B cell (primary cell): ENCODE measurements around the gene TMEM221. TPM values are rescaled to one million over a fixed set of nuclear protein-coding genes. Genes with fewer than 3 reads are reported as not detected.

ENCODE experiments used
- ATAC-seq: fragments of 200-7000 bp; cut with Tn5 transposase; one replicate; pipeline ENCODE4 v1.10.0; 2021; ENCODE audit warnings: low read depth, mild to moderate bottlenecking, moderate number of reproducible peaks, moderate library complexity
- CTCF ChIA-PET: fragments of 350-600 bp; sonication (Branson Sonifier 250); formaldehyde crosslinking; loops from one replicate; lab custom pipeline; 2021; ENCODE audit warnings: antibody characterized with exemption, inconsistent platforms; lab: Charles Lee
- POLR2A ChIA-PET: fragments of 350-600 bp; sonication (Branson Sonifier 250); formaldehyde crosslinking; loops from one replicate; lab custom pipeline; 2021; ENCODE audit warnings: antibody characterized with exemption; lab: Charles Lee
- DNase-seq: peaks from one replicate; pipeline ENCODE4 v3.0.0; 2013
- H2AFZ ChIP-seq: 2 replicates; pipeline ENCODE4 v1.6.1; 2012; ENCODE audit warnings: mild to moderate bottlenecking, low read depth, low read length; ENCODE audit not compliant: insufficient read depth, poor library complexity, severe bottlenecking
- H3K27ac ChIP-seq, 2 donors: 1 replicate in 1 of 2; 2 replicates in 1 of 2; pipeline ENCODE4 v1.5.1; 2012 to 2013; ENCODE audit warnings: low read length in 2 of 2, mild to moderate bottlenecking in 2 of 2, moderate library complexity in 1 of 2
- H3K27me3 ChIP-seq, 4 experiments: fragments of 200-600 bp in 1 of 4; sonication (generic) in 1 of 4; replicated peaks in 1 of 4; 1 replicate in 2 of 4; 2 replicates in 2 of 4; pipeline versions ENCODE4 v1.6.1 to v1.7.0; 2013 to 2016; ENCODE audit warnings: low read length in 3 of 4, mild to moderate bottlenecking in 2 of 4, mixed read lengths in 1 of 4, moderate library complexity in 1 of 4; ENCODE audit not compliant: insufficient read depth in 4 of 4, control insufficient read depth in 3 of 4; ENCODE audit errors: control extremely low read depth in 1 of 4
- H3K36me3 ChIP-seq, 2 experiments: replicated peaks in 1 of 2; 1 replicate in 1 of 2; 2 replicates in 1 of 2; pipeline versions ENCODE4 v1.6.1 to v1.7.1; 2013; ENCODE audit warnings: low read length in 1 of 2; ENCODE audit not compliant: insufficient read depth in 2 of 2, control insufficient read depth in 1 of 2; ENCODE audit errors: control extremely low read depth in 1 of 2, extremely low read depth in 1 of 2
- H3K4me1 ChIP-seq, 2 donors: fragments of 200-600 bp in 1 of 2; sonication (generic) in 1 of 2; 1 replicate in 1 of 2; 2 replicates in 1 of 2; pipeline versions ENCODE4 v1.5.1 to v1.6.1; 2013 to 2017; ENCODE audit warnings: low read length in 2 of 2; ENCODE audit not compliant: control insufficient read depth in 2 of 2, insufficient read depth in 2 of 2
- H3K4me2 ChIP-seq: replicated peaks from 2 replicates; pipeline ENCODE3; 2012; ENCODE audit warnings: mild to moderate bottlenecking, low read depth, low read length; ENCODE audit not compliant: poor library complexity, severe bottlenecking
- H3K4me3 ChIP-seq, 5 experiments: fragments of 200-600 bp in 1 of 5; sonication (generic) in 1 of 5; 1 replicate in 3 of 5; 2 replicates in 2 of 5; pipeline versions ENCODE4 v1.5.1 to v1.7.0; 2011 to 2016; ENCODE audit warnings: low read length in 4 of 5, mild to moderate bottlenecking in 4 of 5, low read depth in 2 of 5, control low read depth in 1 of 5, moderate library complexity in 1 of 5; ENCODE audit not compliant: insufficient read depth in 1 of 5; ENCODE audit errors: control extremely low read depth in 1 of 5, extremely low read depth in 1 of 5
- H3K79me2 ChIP-seq: fragments of 200-600 bp; sonication (generic); one replicate; pipeline ENCODE4 v1.6.0; 2016; ENCODE audit warnings: low read length; ENCODE audit not compliant: control insufficient read depth, insufficient read depth
- H3K9ac ChIP-seq: fragments of 200-600 bp; sonication (generic); 2 replicates; pipeline ENCODE4 v1.6.1; 2017; ENCODE audit warnings: mild to moderate bottlenecking, low read length, moderate library complexity
- H3K9me3 ChIP-seq, 3 donors: one replicate each; pipeline versions ENCODE4 v1.6.1 to v1.7.1; 2013; ENCODE audit warnings: low read length in 2 of 3; ENCODE audit not compliant: control insufficient read depth in 2 of 3, insufficient read depth in 1 of 3; ENCODE audit errors: control extremely low read depth in 1 of 3
- H4K20me1 ChIP-seq: 2 replicates; pipeline ENCODE4 v1.6.0; 2012; ENCODE audit warnings: mild to moderate bottlenecking, low read length; ENCODE audit not compliant: insufficient read depth, control insufficient read depth, poor library complexity, severe bottlenecking
- H3K27ac Mint-ChIP-seq: one replicate; pipeline ENCODE4 v1.8.0; 2021; ENCODE audit warnings: mixed read lengths
- H3K27me3 Mint-ChIP-seq: one replicate; pipeline ENCODE4 v1.8.0; 2021; ENCODE audit warnings: mixed read lengths
- H3K4me1 Mint-ChIP-seq: one replicate; pipeline ENCODE4 v1.8.0; 2021; ENCODE audit warnings: mixed read lengths
- H3K4me3 Mint-ChIP-seq: one replicate; pipeline ENCODE4 v1.8.0; 2021; ENCODE audit warnings: mixed read lengths
- H3K9me3 Mint-ChIP-seq: one replicate; pipeline ENCODE4 v1.8.0; 2022; ENCODE audit warnings: mixed read lengths; ENCODE audit not compliant: insufficient read depth
- CTCF ChIP-seq: fragments of 200-600 bp; IDR thresholded peaks from one replicate; pipeline ENCODE4 v1.8.0; 2022; ENCODE audit warnings: antibody characterized with exemption, mild to moderate bottlenecking
- EZH2 ChIP-seq: IDR thresholded peaks from 2 replicates; pipeline ENCODE4 v1.6.1; 2012; ENCODE audit warnings: borderline replicate concordance, low read depth, mild to moderate bottlenecking, moderate library complexity, low read length; ENCODE audit not compliant: insufficient read depth, poor library complexity, severe bottlenecking
- WGBS: methylation state at CpG from one replicate; pipeline ENCODE4 v1.1.5; 2013; ENCODE audit warnings: missing lambda C conversion rate; ENCODE audit not compliant: insufficient coverage; 5-methylcytosine and 5-hydroxymethylcytosine counted together
- intact Hi-C: fragments of 100-400 bp; cut with micrococcal nuclease; formaldehyde crosslinking; loops from one replicate; pipeline ENCODE4 v1.10.0; 2022
- polyA plus RNA-seq: library from polyadenylated mRNA; depleted of rRNA; stranded (reverse); fragments of >200 nt; gene quantifications from 2 replicates; pipeline ENCODE4 v1.2.3, GENCODE V29; 2012
- total RNA-seq, 2 donors: library from RNA; stranded (reverse); fragments of 120-200 nt in 1 of 2; gene quantifications; 1 replicate in 1 of 2; 2 replicates in 1 of 2; pipeline versions ENCODE4 v1.2.3 to v1.2.4, GENCODE V29; 2013 to 2022

Gene TMEM221
- total and polyA plus RNA-seq, 2 donors (not counting 1 experiment from before 2014, with no cell fraction given): not detected

DNA sequence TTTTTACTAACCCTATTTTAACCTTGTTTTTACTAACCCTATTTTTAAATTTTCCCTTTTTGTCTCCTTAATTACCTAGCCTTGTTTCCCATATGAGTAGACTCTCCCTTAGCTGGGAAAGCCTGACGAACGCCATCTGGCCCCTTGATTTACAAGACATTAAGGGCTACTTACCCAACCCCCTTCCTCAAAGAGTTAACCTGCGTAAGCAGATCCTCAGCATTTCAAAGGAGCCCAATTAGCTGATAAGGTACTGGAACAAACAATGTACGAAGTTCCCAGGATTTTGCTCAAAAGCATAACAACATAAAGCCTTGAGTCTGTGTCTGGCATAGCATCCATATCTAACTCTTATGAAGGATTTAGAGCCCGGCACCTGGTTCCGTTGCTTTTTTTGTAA is 33.3 kb downstream of the TMEM221 start:
- ATAC-seq: no peak
- H3K9ac ChIP-seq: no peak overlapping the region
- H3K79me2 ChIP-seq: peaks cover 13% of the 10 kb centered on the region
- no peaks in the 10 kb centered on the region for H3K9me3 Mint-ChIP-seq
- no peak overlapping the region for H3K4me3 ChIP-seq
- no peaks in the 10 kb centered on the region for H3K27me3 ChIP-seq
- H3K4me1 ChIP-seq: peaks cover 5 to 8% of the 10 kb centered on the region in 2 donors
- TF ChIP-seq CTCF (no peak), EZH2 (no peak)
- ChIA-PET POLR2A (no interaction called here), CTCF (interaction anchor here (1.0 kb wide), 1 partner anchor 12 kb away, joined by 4 read pairs; no protein-coding TSS in a partner anchor)
- H3K4me2 ChIP-seq: no peak overlapping the region
- H3K4me1 Mint-ChIP-seq: peaks cover 11% of the 10 kb centered on the region
- no peak overlapping the region for H3K27ac ChIP-seq
- no peak overlapping the region for H2AFZ ChIP-seq
- DNase-seq: no peak
- no peak overlapping the region for H3K27ac Mint-ChIP-seq
- intact Hi-C loops: no loop called here
- H3K9me3 ChIP-seq: no peaks in the 10 kb centered on the region
- 98% methylated on average over 4 of the region's 6 CpGs for WGBS
- no peaks in the 10 kb centered on the region for H4K20me1 ChIP-seq
- peaks cover 0 to 22% of the 10 kb centered on the region in 2 experiments for H3K36me3 ChIP-seq
- H3K4me3 Mint-ChIP-seq: no peak overlapping the region
- no peaks in the 10 kb centered on the region for H3K27me3 Mint-ChIP-seq

DNA sequence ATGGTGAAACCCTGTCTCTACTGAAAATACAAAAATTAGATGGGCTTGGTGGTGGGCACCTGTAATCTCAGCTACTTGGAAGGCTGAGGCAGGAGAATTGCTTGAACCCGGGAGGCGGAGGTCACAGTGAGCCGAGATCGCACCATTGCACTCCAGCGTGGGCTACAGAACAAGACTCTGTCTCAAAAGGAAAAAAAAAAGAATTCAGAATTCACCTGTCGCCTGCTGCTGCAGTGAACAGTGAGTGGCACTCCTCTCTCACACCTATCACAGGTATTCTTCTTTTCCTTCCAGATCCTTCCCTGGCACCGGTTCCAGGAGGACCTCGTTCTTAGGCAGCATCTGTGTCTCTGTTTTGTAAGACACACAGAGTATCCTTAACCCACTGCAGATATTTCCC is 34.4 kb downstream of the TMEM221 start:
- Mint-ChIP-seq H3K4me1 (peaks cover 3% of the 10 kb centered on the region), H3K9me3 (no peaks in the 10 kb centered on the region), H3K4me3 (no peak overlapping the region), H3K27me3 (no peaks in the 10 kb centered on the region), H3K27ac (no peak overlapping the region)
- no peak for ATAC-seq
- H3K9me3 ChIP-seq: no peaks in the 10 kb centered on the region
- H3K27me3 ChIP-seq: no peaks in the 10 kb centered on the region
- H3K4me3 ChIP-seq: no peak overlapping the region
- H2AFZ ChIP-seq: no peak overlapping the region
- H3K4me1 ChIP-seq: peaks cover 2% of the 10 kb centered on the region in 2 donors
- DNase-seq: no peak
- no peak overlapping the region for H3K27ac ChIP-seq
- no peaks in the 10 kb centered on the region for H4K20me1 ChIP-seq
- POLR2A ChIA-PET: no interaction called here
- TF ChIP-seq CTCF (no peak), EZH2 (no peak)
- CTCF ChIA-PET: interaction anchor here (2.2 kb wide), 1 partner anchor 28 kb away, joined by 7 read pairs; no protein-coding TSS in a partner anchor
- intact Hi-C loops: no loop called here
- H3K4me2 ChIP-seq: no peak overlapping the region
- WGBS: 96% methylated on average over 8 of the region's 8 CpGs
- H3K9ac ChIP-seq: no peak overlapping the region
- peaks cover 24% of the 10 kb centered on the region for H3K79me2 ChIP-seq
- peaks cover 0 to 22% of the 10 kb centered on the region in 2 experiments for H3K36me3 ChIP-seq
